ENCODE results near the gene LRRC4C.

DNA sequence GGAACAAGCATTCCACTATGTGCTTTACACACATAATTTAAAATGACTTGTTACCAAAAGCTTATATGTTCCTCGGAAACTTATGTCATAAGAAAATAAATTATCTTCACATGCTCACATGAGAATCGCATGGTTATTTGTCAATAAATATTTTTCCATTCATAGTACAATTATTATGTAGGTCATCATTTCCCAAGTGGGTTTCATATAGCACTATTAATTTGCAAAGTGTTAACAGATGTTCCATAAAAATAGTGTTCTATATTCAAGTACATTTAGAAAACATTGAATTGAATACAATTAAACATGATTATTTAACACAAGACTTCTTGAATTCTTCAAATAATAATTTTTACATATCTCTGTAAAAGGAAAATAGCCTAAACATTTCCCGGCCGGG lies 23.9 kb downstream of the LRRC4C start:
- TF ChIP-seq, protein P1, sequence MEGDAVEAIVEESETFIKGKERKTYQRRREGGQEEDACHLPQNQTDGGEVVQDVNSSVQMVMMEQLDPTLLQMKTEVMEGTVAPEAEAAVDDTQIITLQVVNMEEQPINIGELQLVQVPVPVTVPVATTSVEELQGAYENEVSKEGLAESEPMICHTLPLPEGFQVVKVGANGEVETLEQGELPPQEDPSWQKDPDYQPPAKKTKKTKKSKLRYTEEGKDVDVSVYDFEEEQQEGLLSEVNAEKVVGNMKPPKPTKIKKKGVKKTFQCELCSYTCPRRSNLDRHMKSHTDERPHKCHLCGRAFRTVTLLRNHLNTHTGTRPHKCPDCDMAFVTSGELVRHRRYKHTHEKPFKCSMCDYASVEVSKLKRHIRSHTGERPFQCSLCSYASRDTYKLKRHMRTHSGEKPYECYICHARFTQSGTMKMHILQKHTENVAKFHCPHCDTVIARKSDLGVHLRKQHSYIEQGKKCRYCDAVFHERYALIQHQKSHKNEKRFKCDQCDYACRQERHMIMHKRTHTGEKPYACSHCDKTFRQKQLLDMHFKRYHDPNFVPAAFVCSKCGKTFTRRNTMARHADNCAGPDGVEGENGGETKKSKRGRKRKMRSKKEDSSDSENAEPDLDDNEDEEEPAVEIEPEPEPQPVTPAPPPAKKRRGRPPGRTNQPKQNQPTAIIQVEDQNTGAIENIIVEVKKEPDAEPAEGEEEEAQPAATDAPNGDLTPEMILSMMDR (IDR thresholded peaks at IDR 0.05) = no peak
- TF ChIP-seq POLR2A (IDR thresholded peaks at IDR 0.05) = no peak

Data from Peyer's patch (tissue), 4 donors.